ENCODE data around the gene PLPP3. TPM values are rescaled to one million over a fixed set of nuclear protein-coding genes. Genes with fewer than 3 reads are reported as not detected.
A peak's percentile ranks its signal among the peaks of the same experiment; 100 is the strongest.

PLPP3 gene
- total RNA-seq, 1 donor from 2014 or later = 61.8 TPM

DNA sequence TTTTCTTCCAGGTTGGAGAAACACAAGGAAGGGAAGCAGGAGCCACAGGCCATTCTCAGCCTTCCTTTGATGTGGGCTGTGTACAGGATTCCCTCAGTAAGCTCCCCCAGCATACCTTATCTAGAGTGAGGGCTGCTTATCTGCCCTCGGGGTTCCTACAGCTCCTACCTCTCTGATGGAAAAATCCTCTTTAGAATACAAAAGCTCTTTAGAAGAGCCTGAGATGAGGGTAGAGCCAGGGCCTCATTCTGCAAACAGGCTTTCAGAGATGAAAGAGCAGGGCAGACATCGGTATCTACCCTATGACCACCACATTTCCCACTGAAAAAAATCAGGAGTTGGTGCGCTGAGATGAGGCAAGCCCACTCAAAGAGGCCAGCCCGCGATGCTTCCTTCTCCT, 85.1 kb downstream of the PLPP3 start:
- H3K9me3 Mint-ChIP-seq = peaks cover 3% of the 10 kb centered on the region
- peaks cover 28% of the 10 kb centered on the region for H3K36me3 Mint-ChIP-seq
- peak overlapping the region; percentile 83 for H3K27ac Mint-ChIP-seq
- no peaks in the 10 kb centered on the region for H3K27me3 Mint-ChIP-seq (ENCODE audit: low read depth)
- peaks cover 67% of the 10 kb centered on the region for H3K4me1 Mint-ChIP-seq
- H3K4me3 Mint-ChIP-seq = no peak overlapping the region
- TF ChIP-seq, protein P1, sequence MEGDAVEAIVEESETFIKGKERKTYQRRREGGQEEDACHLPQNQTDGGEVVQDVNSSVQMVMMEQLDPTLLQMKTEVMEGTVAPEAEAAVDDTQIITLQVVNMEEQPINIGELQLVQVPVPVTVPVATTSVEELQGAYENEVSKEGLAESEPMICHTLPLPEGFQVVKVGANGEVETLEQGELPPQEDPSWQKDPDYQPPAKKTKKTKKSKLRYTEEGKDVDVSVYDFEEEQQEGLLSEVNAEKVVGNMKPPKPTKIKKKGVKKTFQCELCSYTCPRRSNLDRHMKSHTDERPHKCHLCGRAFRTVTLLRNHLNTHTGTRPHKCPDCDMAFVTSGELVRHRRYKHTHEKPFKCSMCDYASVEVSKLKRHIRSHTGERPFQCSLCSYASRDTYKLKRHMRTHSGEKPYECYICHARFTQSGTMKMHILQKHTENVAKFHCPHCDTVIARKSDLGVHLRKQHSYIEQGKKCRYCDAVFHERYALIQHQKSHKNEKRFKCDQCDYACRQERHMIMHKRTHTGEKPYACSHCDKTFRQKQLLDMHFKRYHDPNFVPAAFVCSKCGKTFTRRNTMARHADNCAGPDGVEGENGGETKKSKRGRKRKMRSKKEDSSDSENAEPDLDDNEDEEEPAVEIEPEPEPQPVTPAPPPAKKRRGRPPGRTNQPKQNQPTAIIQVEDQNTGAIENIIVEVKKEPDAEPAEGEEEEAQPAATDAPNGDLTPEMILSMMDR (IDR thresholded peaks at IDR 0.05; ENCODE audit: unreplicated experiment) = no peak
- DNase-seq (ENCODE audit: low spot score in 2 of 2, unreplicated experiment in 2 of 2) = no peak

GRCh38 chr1:56493826-56494225, 85.5 kb downstream of the PLPP3 start:
- DNase-seq (ENCODE audit: low spot score in 2 of 2, unreplicated experiment in 2 of 2) = no peak
- peak overlapping the region; percentile 83 for H3K27ac Mint-ChIP-seq
- H3K4me1 Mint-ChIP-seq = peaks cover 63% of the 10 kb centered on the region
- H3K9me3 Mint-ChIP-seq = peaks cover 3% of the 10 kb centered on the region
- TF ChIP-seq, protein P1 (IDR thresholded peaks at IDR 0.05; ENCODE audit: unreplicated experiment) = no peak
- H3K36me3 Mint-ChIP-seq = peaks cover 27% of the 10 kb centered on the region
- H3K27me3 Mint-ChIP-seq (ENCODE audit: low read depth) = no peaks in the 10 kb centered on the region
- H3K4me3 Mint-ChIP-seq = no peak overlapping the region

GRCh38 chr1:56491441-56491840, 87.9 kb downstream of the PLPP3 start:
- no peaks in the 10 kb centered on the region for H3K27me3 Mint-ChIP-seq (ENCODE audit: low read depth)
- H3K4me3 Mint-ChIP-seq = no peak overlapping the region
- H3K4me1 Mint-ChIP-seq = peaks cover 46% of the 10 kb centered on the region
- peak overlapping the region; percentile 69 for H3K27ac Mint-ChIP-seq
- TF ChIP-seq, protein P1 (IDR thresholded peaks at IDR 0.05; ENCODE audit: unreplicated experiment) = no peak
- peaks cover 25% of the 10 kb centered on the region for H3K36me3 Mint-ChIP-seq
- no peak for DNase-seq (ENCODE audit: low spot score in 2 of 2, unreplicated experiment in 2 of 2)
- peaks cover 3% of the 10 kb centered on the region for H3K9me3 Mint-ChIP-seq

DNA sequence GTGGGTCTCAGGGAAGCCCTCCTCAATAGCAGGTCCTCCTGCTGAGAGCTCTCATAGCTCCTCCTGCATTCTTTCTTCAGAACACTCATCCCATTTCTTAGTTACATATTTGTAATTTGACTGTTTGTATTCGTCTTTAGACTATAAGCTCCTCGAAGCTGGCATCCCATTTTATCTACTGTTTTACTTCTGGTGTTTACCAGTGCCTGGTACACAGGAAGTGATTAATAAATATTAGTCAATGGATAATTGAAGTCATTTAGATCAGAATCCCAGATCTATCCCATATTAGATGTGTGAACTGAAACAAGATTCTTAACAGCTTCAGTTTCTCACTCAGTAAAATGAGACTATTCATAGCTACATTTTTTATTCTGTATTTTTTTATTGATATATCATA, 88.7 kb downstream of the PLPP3 start:
- DNase-seq (ENCODE audit: low spot score in 2 of 2, unreplicated experiment in 2 of 2) = no peak
- peak overlapping the region; percentile 82 for H3K27ac Mint-ChIP-seq
- peaks cover 3% of the 10 kb centered on the region for H3K9me3 Mint-ChIP-seq
- TF ChIP-seq, protein P1 (IDR thresholded peaks at IDR 0.05; ENCODE audit: unreplicated experiment) = no peak
- H3K4me3 Mint-ChIP-seq = no peak overlapping the region
- H3K4me1 Mint-ChIP-seq = peaks cover 40% of the 10 kb centered on the region
- peaks cover 17% of the 10 kb centered on the region for H3K36me3 Mint-ChIP-seq
- no peaks in the 10 kb centered on the region for H3K27me3 Mint-ChIP-seq (ENCODE audit: low read depth)

DNA sequence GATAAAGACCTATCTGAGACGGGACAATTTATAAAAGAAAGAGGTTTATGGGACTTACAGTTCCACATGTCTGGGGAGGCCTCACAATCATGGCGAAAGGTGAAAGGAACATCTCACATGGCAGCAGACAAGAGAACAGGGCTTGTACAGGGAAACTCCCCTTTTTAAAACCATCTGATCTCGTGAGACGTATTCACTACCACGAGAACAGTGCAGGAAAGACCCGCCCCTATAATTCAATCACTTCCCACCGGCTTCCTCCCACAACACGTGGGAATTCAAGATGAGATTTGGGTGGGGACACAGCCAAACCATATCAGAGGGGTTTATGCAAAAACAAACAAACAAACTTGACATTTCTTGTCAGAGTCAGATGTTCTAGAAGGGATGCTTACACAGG, 89.7 kb downstream of the PLPP3 start:
- peaks cover 34% of the 10 kb centered on the region for H3K4me1 Mint-ChIP-seq
- H3K36me3 Mint-ChIP-seq = peaks cover 16% of the 10 kb centered on the region
- H3K27me3 Mint-ChIP-seq (ENCODE audit: low read depth) = no peaks in the 10 kb centered on the region
- no peak overlapping the region for H3K4me3 Mint-ChIP-seq
- H3K27ac Mint-ChIP-seq = peak overlapping the region; percentile 15
- DNase-seq (ENCODE audit: low spot score in 2 of 2, unreplicated experiment in 2 of 2) = no peak
- TF ChIP-seq, protein P1 (IDR thresholded peaks at IDR 0.05; ENCODE audit: unreplicated experiment) = no peak
- peaks cover 7% of the 10 kb centered on the region for H3K9me3 Mint-ChIP-seq

GRCh38 chr1:56484695-56485094, 94.7 kb downstream of the PLPP3 start:
- Mint-ChIP-seq H3K4me3 (no peak overlapping the region), H3K36me3 (peaks cover 2% of the 10 kb centered on the region), H3K27ac (no peak overlapping the region), H3K27me3 (ENCODE audit: low read depth) (no peaks in the 10 kb centered on the region), H3K9me3 (peaks cover 8% of the 10 kb centered on the region), H3K4me1 (no peaks in the 10 kb centered on the region)
- TF ChIP-seq, protein P1 (IDR thresholded peaks at IDR 0.05; ENCODE audit: unreplicated experiment) = no peak
- no peak for DNase-seq (ENCODE audit: low spot score in 2 of 2, unreplicated experiment in 2 of 2)
